Activated CD8-positive, alpha-beta T cell treated with anti-CD3 and anti-CD28 coated beads for 36 hours (primary cell): Measurements from ENCODE around the gene SUSD4. TPM values are rescaled to one million over a fixed set of nuclear protein-coding genes. Genes with fewer than 3 reads are reported as not detected.

ENCODE experiments used
- ATAC-seq: fragments of 200-7000 bp; cut with Tn5 transposase; one replicate; pipeline ENCODE4 v1.10.0; 2021; ENCODE audit warnings: mild to moderate bottlenecking, moderate library complexity
- CTCF ChIA-PET: fragments of 350-600 bp; sonication (Branson Sonifier 250); formaldehyde crosslinking; loops from one replicate; lab custom pipeline; 2021; ENCODE audit warnings: antibody characterized with exemption; lab: Charles Lee
- POLR2A ChIA-PET: fragments of 350-600 bp; sonication (Branson Sonifier 250); formaldehyde crosslinking; loops from one replicate; lab custom pipeline; 2021; ENCODE audit warnings: antibody characterized with exemption; lab: Charles Lee
- DNase-seq: peaks from one replicate; pipeline ENCODE4 v3.0.0-alpha.2; 2020
- H3K27ac Mint-ChIP-seq: one replicate; pipeline ENCODE4 v1.8.0; 2021; ENCODE audit warnings: mild to moderate bottlenecking, mixed read lengths
- H3K27me3 Mint-ChIP-seq: one replicate; pipeline ENCODE4 v1.8.0; 2021; ENCODE audit warnings: mixed read lengths
- H3K36me3 Mint-ChIP-seq: one replicate; pipeline ENCODE4 v1.8.0; 2021; ENCODE audit warnings: low read depth, mixed read lengths
- H3K4me1 Mint-ChIP-seq: one replicate; pipeline ENCODE4 v1.8.0; 2021; ENCODE audit warnings: low read depth, mixed read lengths
- H3K4me3 Mint-ChIP-seq: one replicate; pipeline ENCODE4 v1.8.0; 2021; ENCODE audit warnings: mild to moderate bottlenecking, moderate library complexity, mixed read lengths
- H3K9me3 Mint-ChIP-seq: one replicate; pipeline ENCODE4 v1.8.0; 2021; ENCODE audit warnings: mixed read lengths
- CTCF ChIP-seq: fragments of 200-600 bp; IDR thresholded peaks from one replicate; pipeline ENCODE4 v1.8.0; 2022; ENCODE audit warnings: antibody characterized with exemption, mild to moderate bottlenecking
- intact Hi-C: fragments of 100-400 bp; cut with micrococcal nuclease; formaldehyde crosslinking; loops from one replicate; pipeline ENCODE4 v1.10.0; 2022
- total RNA-seq, 2 experiments: library from RNA; stranded (reverse); gene quantifications; one replicate each; pipeline ENCODE4 v1.2.3, GENCODE V29; 2021

Gene SUSD4
- total RNA-seq, 2 experiments from 2014 or later: 0.29 to 0.43 TPM

GRCh38 chr1:223276029-223276428 is 87.9 kb downstream of the SUSD4 start:
- no peak for TF ChIP-seq CTCF
- Mint-ChIP-seq H3K27ac (no peak overlapping the region), H3K36me3 (no peaks in the 10 kb centered on the region), H3K9me3 (no peaks in the 10 kb centered on the region), H3K4me1 (peaks cover 10% of the 10 kb centered on the region), H3K4me3 (no peak overlapping the region), H3K27me3 (no peaks in the 10 kb centered on the region)
- peak; percentile 83 for ATAC-seq
- peak; percentile 17 for DNase-seq
- intact Hi-C loops: no loop called here
- POLR2A ChIA-PET: no interaction called here
- CTCF ChIA-PET: no interaction called here

- POLR2A ChIA-PET: no interaction called here
- Mint-ChIP-seq H3K27me3 (no peaks in the 10 kb centered on the region), H3K27ac (no peak overlapping the region), H3K9me3 (no peaks in the 10 kb centered on the region), H3K4me1 (peaks cover 10% of the 10 kb centered on the region), H3K36me3 (no peaks in the 10 kb centered on the region), H3K4me3 (no peak overlapping the region)
- TF ChIP-seq CTCF: no peak
- no peak for ATAC-seq
- CTCF ChIA-PET: interaction anchor here (1.6 kb wide), 1 partner anchor 140 kb away, joined by 6 read pairs; no protein-coding TSS in a partner anchor
- DNase-seq: no peak
- intact Hi-C loops: no loop called here
Observed at GRCh38 chr1:223273511-223273910, 90.5 kb downstream of the SUSD4 start.

GRCh38 chr1:223271085-223271781 is 92.7 kb downstream of the SUSD4 start:
- H3K4me3 Mint-ChIP-seq: no peak overlapping the region
- CTCF ChIA-PET: interaction anchor here (0.8 to 1.0 kb wide), 2 partner anchors 88 to 147 kb away, joined by 3 read pairs; no protein-coding TSS in a partner anchor
- POLR2A ChIA-PET: no interaction called here
- H3K27ac Mint-ChIP-seq: no peak overlapping the region
- intact Hi-C loops: no loop called here
- H3K27me3 Mint-ChIP-seq: no peaks in the 10 kb centered on the region
- ATAC-seq (no peak), DNase-seq (no peak)
- no peaks in the 10 kb centered on the region for H3K9me3 Mint-ChIP-seq
- TF ChIP-seq CTCF: no peak
- H3K36me3 Mint-ChIP-seq: no peaks in the 10 kb centered on the region
- H3K4me1 Mint-ChIP-seq: peaks cover 7% of the 10 kb centered on the region

GRCh38 chr1:223270155-223270554 is 93.8 kb downstream of the SUSD4 start:
- Mint-ChIP-seq H3K27me3 (no peaks in the 10 kb centered on the region), H3K4me3 (no peak overlapping the region), H3K9me3 (no peaks in the 10 kb centered on the region), H3K4me1 (peaks cover under 1% of the 10 kb centered on the region), H3K27ac (no peak overlapping the region), H3K36me3 (no peaks in the 10 kb centered on the region)
- no peak for ATAC-seq
- intact Hi-C loops: no loop called here
- ChIA-PET POLR2A (interaction anchor here (0.6 kb wide), 1 partner anchor 36 kb away, joined by 3 read pairs; no protein-coding TSS in a partner anchor), CTCF (interaction anchor here (1.0 kb wide), 1 partner anchor 146 kb away, joined by 3 read pairs; no protein-coding TSS in a partner anchor)
- no peak for TF ChIP-seq CTCF
- no peak for DNase-seq

GRCh38 chr1:223269006-223269405 is 95.0 kb downstream of the SUSD4 start:
- no peak for ATAC-seq
- TF ChIP-seq CTCF: no peak
- Mint-ChIP-seq H3K27me3 (no peaks in the 10 kb centered on the region), H3K4me3 (no peak overlapping the region), H3K36me3 (no peaks in the 10 kb centered on the region), H3K27ac (no peak overlapping the region), H3K4me1 (peaks cover 4% of the 10 kb centered on the region), H3K9me3 (no peaks in the 10 kb centered on the region)
- POLR2A ChIA-PET: no interaction called here
- CTCF ChIA-PET: no interaction called here
- intact Hi-C loops: no loop called here
- no peak for DNase-seq
